Neural progenitor cell (in vitro differentiated cells): ENCODE measurements around the gene PRKX.

Experiments used
- CTCF ChIP-seq: fragments of 200-600 bp; sonication (generic); IDR thresholded peaks from 2 replicates; pipeline ENCODE4 v1.5.1; 2017; ENCODE audit warnings: antibody characterized with exemption, mild to moderate bottlenecking
- EZH2 ChIP-seq: fragments of 200-600 bp; sonication (generic); IDR thresholded peaks from 2 replicates; pipeline ENCODE4 v1.6.1; 2017; ENCODE audit warnings: antibody characterized with exemption, mild to moderate bottlenecking, moderate library complexity

GRCh38 chrX:3678328-3678727, 35.1 kb downstream of the PRKX start:
- no peak for TF ChIP-seq EZH2
- no peak for TF ChIP-seq CTCF
